Activated B cell treated with CpG ODN at 0.5 μM for 24 hours (primary cell): ENCODE data around the gene LIF. TPM values are rescaled to one million over a fixed set of nuclear protein-coding genes. Genes with fewer than 3 reads are reported as not detected.

Source experiments
- ATAC-seq: fragments of 200-7000 bp; cut with Tn5 transposase; one replicate; pipeline ENCODE4 v1.10.0; 2021; ENCODE audit warnings: low read depth, mild to moderate bottlenecking, moderate library complexity
- CTCF ChIA-PET: fragments of 350-600 bp; sonication (Branson Sonifier 250); formaldehyde crosslinking; loops from one replicate; lab custom pipeline; 2021; ENCODE audit warnings: antibody characterized with exemption; lab: Charles Lee
- POLR2A ChIA-PET: fragments of 350-600 bp; sonication (Branson Sonifier 250); formaldehyde crosslinking; loops from one replicate; lab custom pipeline; 2021; ENCODE audit warnings: antibody characterized with exemption; lab: Charles Lee
- DNase-seq: peaks from one replicate; pipeline ENCODE4 v3.0.0; 2022
- H3K27ac Mint-ChIP-seq: one replicate; pipeline ENCODE4 v1.8.0; 2020; ENCODE audit warnings: mixed read lengths
- H3K27me3 Mint-ChIP-seq: one replicate; pipeline ENCODE4 v1.8.0; 2021; ENCODE audit warnings: mixed read lengths
- H3K36me3 Mint-ChIP-seq: one replicate; pipeline ENCODE4 v1.8.0; 2021; ENCODE audit warnings: low read depth, mixed read lengths
- H3K4me1 Mint-ChIP-seq: one replicate; pipeline ENCODE4 v1.8.0; 2021; ENCODE audit warnings: mixed read lengths
- H3K4me3 Mint-ChIP-seq: one replicate; pipeline ENCODE4 v1.8.0; 2020; ENCODE audit warnings: mild to moderate bottlenecking, mixed read lengths
- H3K9me3 Mint-ChIP-seq: one replicate; pipeline ENCODE4 v1.8.0; 2020; ENCODE audit warnings: mixed read lengths
- CTCF ChIP-seq: fragments of 200-600 bp; IDR thresholded peaks from one replicate; pipeline ENCODE4 v1.8.0; 2022; ENCODE audit warnings: antibody characterized with exemption, mild to moderate bottlenecking
- intact Hi-C: fragments of 100-400 bp; cut with micrococcal nuclease; formaldehyde crosslinking; loops from one replicate; pipeline ENCODE4 v1.15.1; 2024
- total RNA-seq: library from RNA; stranded (reverse); gene quantifications from 2 replicates; pipeline ENCODE4 v1.2.3, GENCODE V29; 2022

Gene LIF
- total RNA-seq, 1 donor from 2014 or later: 0.44 TPM

GRCh38 chr22:30198152-30198825, 48.3 kb downstream of the LIF start:
- Mint-ChIP-seq H3K4me3 (no peak overlapping the region), H3K27me3 (no peaks in the 10 kb centered on the region), H3K4me1 (peaks cover 25% of the 10 kb centered on the region), H3K9me3 (no peaks in the 10 kb centered on the region), H3K36me3 (no peaks in the 10 kb centered on the region), H3K27ac (no peak overlapping the region)
- DNase-seq: no peak
- POLR2A ChIA-PET: no interaction called here
- ATAC-seq: no peak
- intact Hi-C loops: no loop called here
- TF ChIP-seq CTCF: no peak
- CTCF ChIA-PET: no interaction called here

- intact Hi-C loops: no loop called here
- ChIA-PET POLR2A (no interaction called here), CTCF (no interaction called here)
- Mint-ChIP-seq H3K36me3 (no peaks in the 10 kb centered on the region), H3K4me1 (peaks cover 34% of the 10 kb centered on the region), H3K9me3 (no peaks in the 10 kb centered on the region), H3K4me3 (no peak overlapping the region), H3K27ac (no peak overlapping the region), H3K27me3 (no peaks in the 10 kb centered on the region)
- TF ChIP-seq CTCF: no peak
- DNase-seq (no peak), ATAC-seq (no peak)
Observed at GRCh38 chr22:30197389-30197788, 49.2 kb downstream of the LIF start.

GRCh38 chr22:30196880-30197336, 49.7 kb downstream of the LIF start:
- H3K4me1 Mint-ChIP-seq: peaks cover 39% of the 10 kb centered on the region
- POLR2A ChIA-PET: no interaction called here
- H3K9me3 Mint-ChIP-seq: no peaks in the 10 kb centered on the region
- no peak overlapping the region for H3K27ac Mint-ChIP-seq
- DNase-seq: no peak
- no peaks in the 10 kb centered on the region for H3K27me3 Mint-ChIP-seq
- CTCF ChIA-PET: no interaction called here
- H3K36me3 Mint-ChIP-seq: no peaks in the 10 kb centered on the region
- peak; percentile 31 for ATAC-seq
- no peak overlapping the region for H3K4me3 Mint-ChIP-seq
- TF ChIP-seq CTCF: no peak
- intact Hi-C loops: no loop called here

- ATAC-seq: peak; percentile 50
- CTCF ChIA-PET: no interaction called here
- intact Hi-C loops: no loop called here
- H3K27me3 Mint-ChIP-seq: no peaks in the 10 kb centered on the region
- H3K9me3 Mint-ChIP-seq: no peaks in the 10 kb centered on the region
- peak overlapping the region; percentile 44 for H3K4me3 Mint-ChIP-seq
- H3K27ac Mint-ChIP-seq: no peak overlapping the region
- H3K4me1 Mint-ChIP-seq: peaks cover 42% of the 10 kb centered on the region
- POLR2A ChIA-PET: interaction anchor here (0.7 kb wide), 1 partner anchor 226 kb away, joined by 3 read pairs; no protein-coding TSS in a partner anchor
- H3K36me3 Mint-ChIP-seq: no peaks in the 10 kb centered on the region
- no peak for DNase-seq
- no peak for TF ChIP-seq CTCF
Observed at GRCh38 chr22:30196141-30196879, 50.2 kb downstream of the LIF start.
